Testis (tissue), 2 donors: Measurements from ENCODE around the gene EPS8L3.
A peak's percentile ranks its signal among the peaks of the same experiment; 100 is the strongest.

Experiments
- POLR2A ChIP-seq: fragments of 450-650 bp; IDR thresholded peaks from one replicate; pipeline ENCODE4 v1.6.1; 2017; ENCODE audit warnings: antibody characterized with exemption, mild to moderate bottlenecking, moderate library complexity
- TF ChIP-seq, protein P1 (sequence below), 3 experiments: fragments of 450-650 bp in 2 of 3; fragments of 200-600 bp in 1 of 3; sonication (generic) in 1 of 3; IDR thresholded peaks; one replicate each; pipeline ENCODE4 v1.5.1; 2016 to 2019; ENCODE audit warnings: antibody characterized with exemption in 3 of 3, mild to moderate bottlenecking in 2 of 3, moderate library complexity in 1 of 3

DNA sequence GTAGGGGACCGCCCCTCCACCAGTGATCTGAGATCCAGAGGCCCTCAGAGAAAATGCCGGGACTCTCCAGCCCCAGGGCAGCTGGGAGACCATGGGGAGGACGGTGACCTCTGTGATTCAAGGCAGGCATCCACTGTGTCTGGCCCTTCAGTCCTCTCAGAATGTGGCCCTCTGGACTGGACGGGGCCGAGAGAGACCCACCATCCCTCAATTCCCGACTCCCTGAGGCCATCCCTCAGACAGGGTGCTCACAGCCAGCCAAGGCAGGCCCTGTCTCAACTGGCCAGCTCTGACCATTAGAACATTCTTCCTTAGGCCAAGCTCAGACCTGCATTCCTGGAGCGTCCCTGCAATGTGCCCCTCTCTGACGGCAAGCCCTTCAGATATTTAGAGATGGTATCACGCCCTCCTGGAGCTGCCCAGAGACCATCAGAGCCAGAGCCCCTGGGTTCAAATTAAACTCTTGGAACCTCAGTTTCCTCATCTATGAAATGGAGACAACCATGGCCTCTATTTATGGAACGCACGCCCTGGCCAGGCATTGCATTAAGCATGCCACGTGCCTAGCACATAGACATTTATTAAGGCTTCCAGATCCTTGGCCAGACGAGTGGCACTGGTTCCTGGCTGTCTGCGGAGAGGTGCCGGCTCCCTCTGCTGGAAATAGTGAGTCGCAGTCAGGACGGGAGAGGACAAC lies 9.6 kb upstream of the EPS8L3 start:
- TF ChIP-seq, protein P1, sequence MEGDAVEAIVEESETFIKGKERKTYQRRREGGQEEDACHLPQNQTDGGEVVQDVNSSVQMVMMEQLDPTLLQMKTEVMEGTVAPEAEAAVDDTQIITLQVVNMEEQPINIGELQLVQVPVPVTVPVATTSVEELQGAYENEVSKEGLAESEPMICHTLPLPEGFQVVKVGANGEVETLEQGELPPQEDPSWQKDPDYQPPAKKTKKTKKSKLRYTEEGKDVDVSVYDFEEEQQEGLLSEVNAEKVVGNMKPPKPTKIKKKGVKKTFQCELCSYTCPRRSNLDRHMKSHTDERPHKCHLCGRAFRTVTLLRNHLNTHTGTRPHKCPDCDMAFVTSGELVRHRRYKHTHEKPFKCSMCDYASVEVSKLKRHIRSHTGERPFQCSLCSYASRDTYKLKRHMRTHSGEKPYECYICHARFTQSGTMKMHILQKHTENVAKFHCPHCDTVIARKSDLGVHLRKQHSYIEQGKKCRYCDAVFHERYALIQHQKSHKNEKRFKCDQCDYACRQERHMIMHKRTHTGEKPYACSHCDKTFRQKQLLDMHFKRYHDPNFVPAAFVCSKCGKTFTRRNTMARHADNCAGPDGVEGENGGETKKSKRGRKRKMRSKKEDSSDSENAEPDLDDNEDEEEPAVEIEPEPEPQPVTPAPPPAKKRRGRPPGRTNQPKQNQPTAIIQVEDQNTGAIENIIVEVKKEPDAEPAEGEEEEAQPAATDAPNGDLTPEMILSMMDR (IDR thresholded peaks at IDR 0.05): peak; percentile 80 to 93 (median 89)
- no peak for TF ChIP-seq POLR2A
